Muscle of leg (tissue), 11 donors: ENCODE measurements around the gene ANKHD1. TPM values are rescaled to one million over a fixed set of nuclear protein-coding genes. Genes with fewer than 3 reads are reported as not detected.
"Not testable (repeated sequence)": the region's sequence is repeated elsewhere in the genome, so short reads cannot be mapped to it uniquely, and the experiment has no call there.

ENCODE experiments used
- DNase-seq: peaks from one replicate; pipeline ENCODE4 v3.0.0; 2013
- H3K27ac ChIP-seq: one replicate; pipeline ENCODE4 v1.5.1; 2013; ENCODE audit warnings: mild to moderate bottlenecking, low read length, control low read depth
- H3K27me3 ChIP-seq: one replicate; pipeline ENCODE4 v1.6.1; 2013; ENCODE audit warnings: low read length; ENCODE audit not compliant: control insufficient read depth, insufficient read depth
- H3K36me3 ChIP-seq: one replicate; pipeline ENCODE4 v1.6.1; 2013; ENCODE audit warnings: low read length; ENCODE audit not compliant: control insufficient read depth, insufficient read depth
- H3K4me1 ChIP-seq: one replicate; pipeline ENCODE4 v1.6.1; 2013; ENCODE audit warnings: low read length; ENCODE audit not compliant: control insufficient read depth, insufficient read depth
- H3K4me3 ChIP-seq: one replicate; pipeline ENCODE4 v1.5.1; 2013; ENCODE audit warnings: low read length, control low read depth
- H3K9me3 ChIP-seq: replicated peaks from 2 replicates; pipeline ENCODE4 v1.6.1; 2013; ENCODE audit warnings: low read depth, low read length; ENCODE audit not compliant: control insufficient read depth
- WGBS: methylation state at CpG from one replicate; pipeline ENCODE4 v1.1.5; 2013; ENCODE audit warnings: missing lambda C conversion rate; ENCODE audit not compliant: insufficient coverage; 5-methylcytosine and 5-hydroxymethylcytosine counted together
- polyA plus RNA-seq, 8 donors: library from polyadenylated mRNA; unstranded; fragments of 120-200 nt; gene quantifications; one replicate each; pipeline versions ENCODE4 v1.2.1 to v1.2.3, GENCODE V29; 2013; ENCODE audit warnings: inconsistent platforms in 1 of 8, low replicate concordance in 1 of 8; ENCODE audit not compliant: insufficient read length in 8 of 8, insufficient read depth in 1 of 8
- total RNA-seq: library from RNA; stranded (reverse); fragments of 120-200 nt; gene quantifications from one replicate; pipeline ENCODE4 v1.2.4, GENCODE V29; 2013

ANKHD1 gene
- total and polyA plus RNA-seq, 9 donors, result 49.8 to 73.2 (median 59.6) TPM

DNA sequence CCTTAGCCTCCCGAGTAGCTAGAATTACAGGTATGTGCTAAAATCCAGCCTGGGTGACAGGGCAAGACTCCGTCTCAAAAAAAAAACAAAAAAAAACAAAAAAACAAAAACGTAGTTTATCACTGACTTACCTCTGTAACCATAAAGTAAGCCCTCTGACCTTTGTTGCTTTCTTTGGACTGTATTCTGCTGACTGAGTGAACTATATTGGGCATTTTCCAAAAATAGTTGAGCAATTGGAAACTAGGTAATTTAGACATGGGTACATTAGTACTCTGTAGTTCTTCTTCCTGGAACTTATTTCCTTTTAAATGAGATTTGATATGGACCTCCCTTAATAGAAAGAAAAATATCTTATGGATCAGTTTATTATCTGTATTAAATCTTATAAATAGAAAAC lies 66.6 kb downstream of the ANKHD1 start:
- WGBS, result no CpG with 5 or more reads among the region's 3 CpGs
- DNase-seq, result no peak
- H3K4me1 ChIP-seq, result no peaks in the 10 kb centered on the region
- H3K36me3 ChIP-seq, result peaks cover 5% of the 10 kb centered on the region
- H3K27me3 ChIP-seq, result no peaks in the 10 kb centered on the region
- no peak overlapping the region for H3K27ac ChIP-seq
- no peaks in the 10 kb centered on the region for H3K9me3 ChIP-seq
- H3K4me3 ChIP-seq, result no peak overlapping the region

DNA sequence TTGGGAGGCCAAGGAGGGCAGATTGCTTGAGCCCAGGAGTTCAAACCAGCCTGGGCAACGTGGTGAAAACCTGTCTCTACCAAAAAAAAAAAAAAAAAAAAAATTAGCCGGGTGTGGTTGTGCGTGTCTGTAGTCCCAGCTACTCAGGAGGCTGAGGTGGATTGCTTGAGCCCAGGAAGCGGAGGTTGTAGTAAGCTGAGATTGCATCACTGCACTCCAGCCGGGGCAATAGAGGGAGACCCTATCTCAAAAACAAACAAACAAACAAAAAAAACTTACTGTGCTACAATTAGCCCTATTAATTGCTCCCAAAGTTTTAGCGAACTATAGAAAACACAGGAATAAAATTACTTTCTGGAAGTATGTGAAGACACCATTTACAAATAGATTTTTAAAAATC lies 67.6 kb downstream of the ANKHD1 start:
- Histone ChIP-seq H3K36me3 (peaks cover 4% of the 10 kb centered on the region), H3K27ac (no peak overlapping the region), H3K27me3 (no peaks in the 10 kb centered on the region), H3K4me3 (no peak overlapping the region), H3K4me1 (no peaks in the 10 kb centered on the region), H3K9me3 (no peaks in the 10 kb centered on the region)
- no CpG with 5 or more reads among the region's 6 CpGs for whole genome bisulfite sequencing
- no peak for DNase-seq

- Histone ChIP-seq H3K4me1 (no peaks in the 10 kb centered on the region), H3K9me3 (no peaks in the 10 kb centered on the region), H3K36me3 (peaks cover 6% of the 10 kb centered on the region), H3K27ac (no peak overlapping the region), H3K4me3 (no peak overlapping the region), H3K27me3 (no peaks in the 10 kb centered on the region)
- no peak for DNase-seq
- no CpG with 5 or more reads among the region's 3 CpGs for WGBS
Measured at GRCh38 chr5:140480310-140481014, 78.8 kb downstream of the ANKHD1 start.

DNA sequence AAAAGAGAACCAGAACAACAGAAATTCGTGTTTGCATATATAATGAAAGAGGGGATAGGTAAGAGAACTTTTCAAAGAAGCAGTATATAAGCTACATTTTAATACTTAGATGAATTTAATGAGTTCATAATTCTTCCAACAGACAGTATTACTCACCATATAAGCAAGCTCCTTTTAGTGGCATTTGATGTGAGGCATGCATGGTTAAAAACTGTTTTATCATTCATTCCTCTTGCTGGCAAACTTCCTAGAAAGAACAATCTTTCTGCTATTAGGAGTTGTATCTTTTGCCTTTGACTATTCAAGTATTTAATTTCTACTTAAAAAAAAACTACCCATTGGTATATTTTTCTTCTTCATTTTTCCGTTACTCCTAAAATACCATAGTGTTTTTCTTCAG lies 80.1 kb downstream of the ANKHD1 start:
- WGBS, result no CpG with 5 or more reads among the region's 2 CpGs
- Histone ChIP-seq H3K27me3 (no peaks in the 10 kb centered on the region), H3K4me3 (no peak overlapping the region), H3K36me3 (peaks cover 9% of the 10 kb centered on the region), H3K9me3 (no peaks in the 10 kb centered on the region), H3K4me1 (no peaks in the 10 kb centered on the region), H3K27ac (no peak overlapping the region)
- peak; percentile 1 for DNase-seq

- no peaks in the 10 kb centered on the region for H3K4me1 ChIP-seq
- WGBS, result no CpG with 5 or more reads among the region's 1 CpG
- no peak overlapping the region for H3K27ac ChIP-seq
- DNase-seq, result no peak
- H3K4me3 ChIP-seq, result no peak overlapping the region
- H3K36me3 ChIP-seq, result peaks cover 11% of the 10 kb centered on the region
- H3K27me3 ChIP-seq, result no peaks in the 10 kb centered on the region
- H3K9me3 ChIP-seq, result no peaks in the 10 kb centered on the region
Measured at GRCh38 chr5:140483055-140483454, 81.4 kb downstream of the ANKHD1 start.

DNA sequence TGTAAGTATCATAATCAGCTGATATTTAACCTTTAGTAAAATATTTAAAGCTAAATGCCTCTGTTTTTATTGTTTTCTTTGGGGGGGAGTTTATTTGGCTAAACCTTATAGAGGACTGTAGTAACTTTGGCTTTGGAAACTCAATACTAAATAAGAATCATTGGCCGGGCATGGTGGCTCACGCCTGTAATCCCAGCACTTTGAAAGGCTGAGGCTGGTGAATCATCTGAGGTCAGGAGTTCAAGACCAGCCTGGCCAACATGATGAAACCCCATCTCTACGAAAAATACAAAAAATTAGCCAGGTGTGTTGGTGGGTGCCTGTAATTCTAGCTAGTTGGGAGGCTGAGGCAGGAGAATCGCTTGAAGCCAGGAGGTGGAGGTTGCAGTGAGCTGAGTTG lies 86.5 kb downstream of the ANKHD1 start:
- not testable (repeated sequence) for H3K27ac ChIP-seq, H3K27me3 ChIP-seq, H3K4me3 ChIP-seq, DNase-seq, H3K4me1 ChIP-seq, H3K9me3 ChIP-seq
- H3K36me3 ChIP-seq, result peaks cover 14% of the 10 kb centered on the region
- no CpG with 5 or more reads among the region's 4 CpGs for WGBS

- Histone ChIP-seq H3K9me3 (no peaks in the 10 kb centered on the region), H3K27ac (no peak overlapping the region), H3K27me3 (no peaks in the 10 kb centered on the region), H3K4me3 (no peak overlapping the region), H3K4me1 (no peaks in the 10 kb centered on the region), H3K36me3 (peaks cover 12% of the 10 kb centered on the region)
- WGBS, result 93% methylated on average over 3 of the region's 6 CpGs
- no peak for DNase-seq
Measured at GRCh38 chr5:140488914-140489313, 87.3 kb downstream of the ANKHD1 start.

GRCh38 chr5:140497897-140498296 lies 96.3 kb downstream of the ANKHD1 start:
- H3K27ac ChIP-seq, result no peak overlapping the region
- H3K36me3 ChIP-seq, result peaks cover 6% of the 10 kb centered on the region
- H3K27me3 ChIP-seq, result no peaks in the 10 kb centered on the region

DNA sequence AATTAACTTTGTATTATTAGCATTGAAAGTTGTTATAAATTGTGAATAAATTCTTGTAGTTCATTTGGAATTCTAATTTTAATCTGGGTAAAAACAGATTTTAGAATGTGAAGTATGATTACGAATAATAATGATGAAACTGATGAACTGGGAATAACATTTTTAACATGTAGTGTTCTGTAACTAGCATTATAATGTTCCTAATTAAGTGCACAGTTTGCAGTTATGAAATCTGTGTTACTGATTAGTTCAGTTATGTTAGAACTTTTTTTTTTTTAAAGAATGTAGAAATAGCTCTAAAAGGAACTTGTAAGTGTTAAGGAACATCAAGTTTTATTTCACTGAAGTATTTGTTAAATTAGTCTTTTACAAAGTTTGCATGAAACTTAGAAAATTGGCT lies 97.0 kb downstream of the ANKHD1 start:
- Histone ChIP-seq H3K9me3 (no peaks in the 10 kb centered on the region), H3K27ac (no peak overlapping the region), H3K27me3 (no peaks in the 10 kb centered on the region), H3K36me3 (peaks cover 6% of the 10 kb centered on the region), H3K4me3 (no peak overlapping the region), H3K4me1 (no peaks in the 10 kb centered on the region)
- WGBS, result no CpG with 5 or more reads among the region's 1 CpG
- no peak for DNase-seq

More at GRCh38 chr5:140497897-140498296, 96.3 kb downstream of the ANKHD1 start:
- no peak overlapping the region for H3K4me3 ChIP-seq
- no peaks in the 10 kb centered on the region for H3K4me1 ChIP-seq
- DNase-seq, result no peak
- no peaks in the 10 kb centered on the region for H3K9me3 ChIP-seq

- no CpG with 5 or more reads among the region's 2 CpGs for WGBS
- H3K27ac ChIP-seq, result no peak overlapping the region
- no peaks in the 10 kb centered on the region for H3K9me3 ChIP-seq
- DNase-seq, result no peak
- H3K4me1 ChIP-seq, result no peaks in the 10 kb centered on the region
- no peaks in the 10 kb centered on the region for H3K27me3 ChIP-seq
- H3K36me3 ChIP-seq, result peaks cover 16% of the 10 kb centered on the region
- H3K4me3 ChIP-seq, result no peak overlapping the region
Measured at GRCh38 chr5:140502834-140503233, 101.2 kb downstream of the ANKHD1 start.

DNA sequence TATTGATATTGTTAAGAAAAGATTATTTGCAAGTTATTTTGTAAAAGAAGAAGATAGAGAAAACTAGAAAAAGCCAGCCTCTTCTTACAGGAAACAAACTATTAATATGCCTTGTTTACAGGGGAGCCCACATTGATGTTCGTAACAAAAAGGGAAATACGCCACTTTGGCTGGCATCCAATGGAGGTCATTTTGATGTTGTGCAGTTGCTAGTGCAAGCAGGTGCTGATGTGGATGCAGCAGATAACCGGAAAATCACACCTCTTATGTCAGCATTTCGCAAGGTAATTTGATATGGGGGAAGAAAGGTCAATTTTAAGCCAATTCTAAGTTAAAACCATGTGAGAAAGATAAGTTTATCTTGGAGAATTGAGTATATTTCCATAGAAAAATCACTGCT lies 108.3 kb downstream of the ANKHD1 start:
- H3K4me3 ChIP-seq, result no peak overlapping the region
- peak; percentile 9 for DNase-seq
- H3K27ac ChIP-seq, result no peak overlapping the region
- H3K9me3 ChIP-seq, result no peaks in the 10 kb centered on the region
- no CpG with 5 or more reads among the region's 4 CpGs for WGBS
- H3K4me1 ChIP-seq, result no peaks in the 10 kb centered on the region
- peaks cover 36% of the 10 kb centered on the region for H3K36me3 ChIP-seq
- no peaks in the 10 kb centered on the region for H3K27me3 ChIP-seq
